Measurements from ENCODE around the gene DNPH1. TPM values are rescaled to one million over a fixed set of nuclear protein-coding genes. Genes with fewer than 3 reads are reported as not detected.

DNPH1 gene
- total RNA-seq, 1 experiment from 2014 or later, result 47.0 TPM

DNA sequence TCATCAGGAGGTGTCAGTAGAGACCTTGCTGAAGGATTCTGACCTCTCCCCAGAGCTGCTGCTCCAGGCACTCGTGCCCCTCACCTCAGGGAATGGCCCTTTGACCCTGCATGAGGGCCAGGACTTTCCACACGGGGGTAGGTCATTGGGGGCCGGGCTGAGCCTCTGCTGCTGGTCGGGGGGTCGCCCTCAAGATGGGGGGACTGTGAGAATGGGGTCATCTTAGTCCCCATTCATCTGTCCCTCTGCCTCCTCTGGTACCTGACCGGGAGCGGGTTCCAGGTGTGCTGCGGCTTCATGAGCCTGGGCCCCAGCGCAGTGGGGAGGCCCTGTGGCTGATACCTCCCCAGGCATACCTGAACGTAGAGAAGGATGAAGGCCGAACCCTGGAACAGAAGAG is 15.8 kb downstream of the DNPH1 start:
- peaks cover 9% of the 10 kb centered on the region in 2 experiments for H3K4me1 Mint-ChIP-seq
- Histone ChIP-seq H2BK5ac (ENCODE audit: insufficient read length, low read length) (no peak overlapping the region), H4K91ac (ENCODE audit: insufficient read length, low read depth, low read length) (no peak overlapping the region), H2BK12ac (ENCODE audit: insufficient read length, low read depth, low read length) (no peak overlapping the region), H3K4me1 (ENCODE audit: insufficient read depth, low read length) (no peaks in the 10 kb centered on the region; the same call in 1 of the 2 replicates), H3K4me2 (ENCODE audit: insufficient read depth, insufficient read length, low read length) (no peak overlapping the region), H4K8ac (replicated peaks; ENCODE audit: insufficient read length, low read depth, low read length) (no peak overlapping the region), H3K9me3 (ENCODE audit: control insufficient read depth, low read depth, low read length) (no peaks in the 10 kb centered on the region), H2AFZ (ENCODE audit: low read length) (no peak overlapping the region), H4K5ac (ENCODE audit: insufficient read length, low read depth, low read length) (no peak overlapping the region), H2BK120ac (ENCODE audit: low read depth, low read length, poor library complexity, severe bottlenecking) (no peak overlapping the region), H2BK15ac (ENCODE audit: low read depth, low read length) (no peak overlapping the region), H3K79me2 (ENCODE audit: insufficient read depth, low read length) (no peaks in the 10 kb centered on the region), H3K23ac (ENCODE audit: insufficient read length, low read depth, low read length) (no peak overlapping the region), H2BK20ac (ENCODE audit: low read depth, low read length, poor library complexity, severe bottlenecking) (no peak overlapping the region), H2AK5ac (ENCODE audit: insufficient read length, low read length) (no peak overlapping the region), H3K14ac (ENCODE audit: insufficient read depth, low read length) (no peak overlapping the region), H3K9ac (ENCODE audit: extremely low read depth, insufficient read length, low read length) (no peak overlapping the region), H3K56ac (ENCODE audit: insufficient read length, low read depth, low read length) (no peak overlapping the region), H4K20me1 (ENCODE audit: control insufficient read depth, insufficient read depth, insufficient read length) (no peaks in the 10 kb centered on the region), H3K79me1 (ENCODE audit: insufficient read depth, low read depth, low read length, poor library complexity, severe bottlenecking) (no peaks in the 10 kb centered on the region), H3K4ac (ENCODE audit: low read depth, low read length) (no peak overlapping the region), H3K27ac (ENCODE audit: insufficient read length, low read depth, low read length) (no peak overlapping the region), H3K27me3 (ENCODE audit: insufficient read depth, low read length) (no peaks in the 10 kb centered on the region), H3K23me2 (ENCODE audit: insufficient read length, low read depth, low read length, poor library complexity, severe bottlenecking) (no peaks in the 10 kb centered on the region), H3T11ph (ENCODE audit: low read length) (no peak overlapping the region), H3K18ac (ENCODE audit: insufficient read length, low read depth, low read length) (no peak overlapping the region)
- TF ChIP-seq, protein P1, sequence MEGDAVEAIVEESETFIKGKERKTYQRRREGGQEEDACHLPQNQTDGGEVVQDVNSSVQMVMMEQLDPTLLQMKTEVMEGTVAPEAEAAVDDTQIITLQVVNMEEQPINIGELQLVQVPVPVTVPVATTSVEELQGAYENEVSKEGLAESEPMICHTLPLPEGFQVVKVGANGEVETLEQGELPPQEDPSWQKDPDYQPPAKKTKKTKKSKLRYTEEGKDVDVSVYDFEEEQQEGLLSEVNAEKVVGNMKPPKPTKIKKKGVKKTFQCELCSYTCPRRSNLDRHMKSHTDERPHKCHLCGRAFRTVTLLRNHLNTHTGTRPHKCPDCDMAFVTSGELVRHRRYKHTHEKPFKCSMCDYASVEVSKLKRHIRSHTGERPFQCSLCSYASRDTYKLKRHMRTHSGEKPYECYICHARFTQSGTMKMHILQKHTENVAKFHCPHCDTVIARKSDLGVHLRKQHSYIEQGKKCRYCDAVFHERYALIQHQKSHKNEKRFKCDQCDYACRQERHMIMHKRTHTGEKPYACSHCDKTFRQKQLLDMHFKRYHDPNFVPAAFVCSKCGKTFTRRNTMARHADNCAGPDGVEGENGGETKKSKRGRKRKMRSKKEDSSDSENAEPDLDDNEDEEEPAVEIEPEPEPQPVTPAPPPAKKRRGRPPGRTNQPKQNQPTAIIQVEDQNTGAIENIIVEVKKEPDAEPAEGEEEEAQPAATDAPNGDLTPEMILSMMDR (conservative IDR thresholded peaks at IDR 0.05), result no peak
- no peak overlapping the region for H3K4me3 Mint-ChIP-seq
- H3K27ac Mint-ChIP-seq, result peak overlapping the region in 2 of 3 experiments; percentile 34 to 42; a peak in 1 of 7 replicates
- no peaks in the 10 kb centered on the region for H3K9me3 Mint-ChIP-seq
- peaks cover 0 to 2% (median 0%) of the 10 kb centered on the region in 3 experiments; a peak in 1 of 7 replicates for H3K36me3 Mint-ChIP-seq (ENCODE audit: insufficient read depth in 1 of 3, low read depth in 3 of 3)
- peaks cover 2% of the 10 kb centered on the region for H3K27me3 Mint-ChIP-seq (ENCODE audit: low read depth)
- DNase-seq, result no peak
- no CpG with 5 or more reads among the region's 11 CpGs for WGBS (ENCODE audit: extremely low coverage, insufficient read length, low lambda C conversion rate)
